ENCODE data around the gene ASPHD1.

- TF ChIP-seq CTCF (optimal IDR thresholded peaks at IDR 0.05 in 1 of 3, IDR thresholded peaks at IDR 0.05 in 1 of 3, conservative IDR thresholded peaks at IDR 0.05 in 1 of 3; ENCODE audit: extremely low read depth in 1 of 3, insufficient read depth in 2 of 3, low read length in 3 of 3) (no peak), EZH2 (IDR thresholded peaks at IDR 0.05; ENCODE audit: low read length) (no peak)
Observed at GRCh38 chr16:29910819-29911675, 10.8 kb downstream of the ASPHD1 start.

Measured in keratinocyte (primary cell).